ENCODE results near the gene TCAF1. TPM values are rescaled to one million over a fixed set of nuclear protein-coding genes. Genes with fewer than 3 reads are reported as not detected.
A peak's percentile ranks its signal among the peaks of the same experiment; 100 is the strongest.
"Not testable (repeated sequence)": the region's sequence is repeated elsewhere in the genome, so short reads cannot be mapped to it uniquely, and the experiment has no call there.

TCAF1 gene
- total RNA-seq, 1 donor from 2014 or later = 268 TPM

DNA sequence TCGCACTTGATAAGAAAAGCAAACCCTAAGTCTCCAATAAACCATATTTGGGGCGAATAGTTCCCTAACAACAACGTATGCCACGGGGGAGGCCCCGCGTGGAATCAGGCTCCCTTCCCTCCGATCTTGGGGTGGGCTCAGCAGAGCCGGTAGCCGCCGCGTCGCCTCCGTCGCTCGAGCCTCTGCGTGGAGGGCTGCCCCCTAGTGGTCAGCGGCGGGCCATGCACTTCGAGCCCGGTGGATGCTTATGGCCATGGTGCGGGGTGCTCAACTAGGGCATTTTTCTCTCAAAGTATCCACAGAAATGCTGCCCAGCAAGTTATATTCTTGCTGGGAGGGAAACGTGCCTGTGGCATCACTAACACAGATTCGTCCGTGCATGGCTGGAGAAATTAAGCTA lies 64.8 kb downstream of the TCAF1 start:
- H3K36me3 Mint-ChIP-seq (ENCODE audit: unreplicated experiment); H3K27me3 Mint-ChIP-seq (ENCODE audit: unreplicated experiment); H3K4me1 Mint-ChIP-seq (ENCODE audit: low read depth, unreplicated experiment); H3K27ac Mint-ChIP-seq (ENCODE audit: unreplicated experiment); H3K9me3 Mint-ChIP-seq (ENCODE audit: unreplicated experiment); H3K4me3 Mint-ChIP-seq (ENCODE audit: unreplicated experiment): not testable (repeated sequence)
- peak; percentile 63 for TF ChIP-seq CTCF (IDR thresholded peaks at IDR 0.05; ENCODE audit: partially characterized antibody, unreplicated experiment)
- DNase-seq = peak; percentile 99

- not testable (repeated sequence) for H3K9me3 Mint-ChIP-seq (ENCODE audit: unreplicated experiment); H3K4me1 Mint-ChIP-seq (ENCODE audit: low read depth, unreplicated experiment); H3K36me3 Mint-ChIP-seq (ENCODE audit: unreplicated experiment); H3K27me3 Mint-ChIP-seq (ENCODE audit: unreplicated experiment); H3K27ac Mint-ChIP-seq (ENCODE audit: unreplicated experiment)
- DNase-seq = peak; percentile 96
- peak overlapping the region; percentile 71 for H3K4me3 Mint-ChIP-seq (ENCODE audit: unreplicated experiment)
Measured at GRCh38 chr7:143836622-143837021, 65.4 kb downstream of the TCAF1 start.

GRCh38 chr7:143836088-143836487 lies 65.9 kb downstream of the TCAF1 start:
- not testable (repeated sequence) for H3K27me3 Mint-ChIP-seq (ENCODE audit: unreplicated experiment); H3K36me3 Mint-ChIP-seq (ENCODE audit: unreplicated experiment); DNase-seq; H3K4me3 Mint-ChIP-seq (ENCODE audit: unreplicated experiment); H3K4me1 Mint-ChIP-seq (ENCODE audit: low read depth, unreplicated experiment); H3K27ac Mint-ChIP-seq (ENCODE audit: unreplicated experiment); H3K9me3 Mint-ChIP-seq (ENCODE audit: unreplicated experiment)

- DNase-seq; H3K36me3 Mint-ChIP-seq (ENCODE audit: unreplicated experiment); H3K9me3 Mint-ChIP-seq (ENCODE audit: unreplicated experiment); H3K4me3 Mint-ChIP-seq (ENCODE audit: unreplicated experiment); H3K4me1 Mint-ChIP-seq (ENCODE audit: low read depth, unreplicated experiment); H3K27me3 Mint-ChIP-seq (ENCODE audit: unreplicated experiment); H3K27ac Mint-ChIP-seq (ENCODE audit: unreplicated experiment): not testable (repeated sequence)
Measured at GRCh38 chr7:143826578-143826977, 75.4 kb downstream of the TCAF1 start.

GRCh38 chr7:143824295-143825135 lies 77.5 kb downstream of the TCAF1 start:
- not testable (repeated sequence) for H3K4me1 Mint-ChIP-seq (ENCODE audit: low read depth, unreplicated experiment); H3K9me3 Mint-ChIP-seq (ENCODE audit: unreplicated experiment)

GRCh38 chr7:143823634-143824294 lies 78.2 kb downstream of the TCAF1 start:
- not testable (repeated sequence) for H3K9me3 Mint-ChIP-seq (ENCODE audit: unreplicated experiment); H3K27me3 Mint-ChIP-seq (ENCODE audit: unreplicated experiment); DNase-seq; H3K36me3 Mint-ChIP-seq (ENCODE audit: unreplicated experiment); H3K4me3 Mint-ChIP-seq (ENCODE audit: unreplicated experiment); H3K27ac Mint-ChIP-seq (ENCODE audit: unreplicated experiment); H3K4me1 Mint-ChIP-seq (ENCODE audit: low read depth, unreplicated experiment)

More at GRCh38 chr7:143824295-143825135, 77.5 kb downstream of the TCAF1 start:
- not testable (repeated sequence) for H3K27ac Mint-ChIP-seq (ENCODE audit: unreplicated experiment); DNase-seq; H3K4me3 Mint-ChIP-seq (ENCODE audit: unreplicated experiment); H3K27me3 Mint-ChIP-seq (ENCODE audit: unreplicated experiment); H3K36me3 Mint-ChIP-seq (ENCODE audit: unreplicated experiment)

GRCh38 chr7:143821392-143822277 lies 80.3 kb downstream of the TCAF1 start:
- H3K27me3 Mint-ChIP-seq (ENCODE audit: unreplicated experiment); H3K36me3 Mint-ChIP-seq (ENCODE audit: unreplicated experiment); DNase-seq; H3K9me3 Mint-ChIP-seq (ENCODE audit: unreplicated experiment); H3K4me3 Mint-ChIP-seq (ENCODE audit: unreplicated experiment); H3K27ac Mint-ChIP-seq (ENCODE audit: unreplicated experiment); H3K4me1 Mint-ChIP-seq (ENCODE audit: low read depth, unreplicated experiment): not testable (repeated sequence)

DNA sequence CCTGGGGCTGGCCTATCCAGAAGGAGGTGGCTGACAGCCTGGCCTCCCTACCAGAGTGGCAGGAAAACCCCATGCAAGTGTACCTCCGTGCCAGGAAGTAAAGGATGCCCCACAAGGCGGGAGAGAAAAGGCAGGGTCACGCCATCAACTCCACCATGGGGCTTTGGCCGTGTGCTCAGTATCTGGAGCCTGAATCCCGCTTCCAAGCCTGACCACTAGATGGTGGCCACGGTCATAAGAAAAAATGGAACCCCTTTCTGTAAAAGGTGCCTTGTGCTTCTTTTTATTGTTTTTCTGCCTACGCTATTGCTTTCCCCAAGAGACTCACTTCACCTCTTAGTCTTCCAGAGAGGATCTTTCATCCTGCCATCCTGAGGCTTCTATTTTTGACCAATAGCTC lies 84.1 kb downstream of the TCAF1 start:
- not testable (repeated sequence) for DNase-seq; H3K27me3 Mint-ChIP-seq (ENCODE audit: unreplicated experiment); H3K9me3 Mint-ChIP-seq (ENCODE audit: unreplicated experiment); H3K27ac Mint-ChIP-seq (ENCODE audit: unreplicated experiment); H3K4me1 Mint-ChIP-seq (ENCODE audit: low read depth, unreplicated experiment); H3K36me3 Mint-ChIP-seq (ENCODE audit: unreplicated experiment); H3K4me3 Mint-ChIP-seq (ENCODE audit: unreplicated experiment)

DNA sequence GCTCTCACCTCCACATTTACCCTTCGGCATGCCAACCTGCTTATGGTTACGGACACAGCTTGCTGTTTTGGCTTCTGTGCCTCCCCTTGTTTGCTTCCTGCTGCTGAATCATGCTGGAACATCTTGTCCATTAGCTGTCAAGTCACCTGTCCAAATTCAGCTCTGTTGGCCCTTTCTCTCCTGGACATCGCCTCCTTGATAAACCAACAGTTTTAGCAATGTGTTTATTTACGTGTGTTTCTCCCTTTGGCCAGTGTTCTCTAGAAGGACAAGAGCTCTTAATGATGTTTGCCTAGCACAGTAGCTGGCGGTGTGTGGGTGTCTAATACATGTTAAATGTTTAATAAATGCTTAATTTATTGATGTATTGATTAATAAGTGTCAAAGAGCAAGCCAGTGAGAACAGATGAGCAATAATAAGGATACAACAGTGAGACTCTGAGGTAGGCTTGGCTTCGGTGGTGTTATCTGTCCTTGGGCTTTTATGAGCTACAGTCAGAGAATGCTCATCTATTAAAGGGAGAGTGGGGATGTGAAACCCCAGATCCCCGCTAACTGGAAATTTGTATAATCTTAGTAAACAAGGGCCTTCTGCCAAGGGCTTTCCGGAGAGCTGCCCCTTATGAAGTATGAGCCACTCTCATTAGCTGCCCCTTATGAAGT lies 85.4 kb downstream of the TCAF1 start:
- H3K27ac Mint-ChIP-seq (ENCODE audit: unreplicated experiment); DNase-seq; H3K4me1 Mint-ChIP-seq (ENCODE audit: low read depth, unreplicated experiment); H3K4me3 Mint-ChIP-seq (ENCODE audit: unreplicated experiment); H3K27me3 Mint-ChIP-seq (ENCODE audit: unreplicated experiment); H3K9me3 Mint-ChIP-seq (ENCODE audit: unreplicated experiment); H3K36me3 Mint-ChIP-seq (ENCODE audit: unreplicated experiment): not testable (repeated sequence)

DNA sequence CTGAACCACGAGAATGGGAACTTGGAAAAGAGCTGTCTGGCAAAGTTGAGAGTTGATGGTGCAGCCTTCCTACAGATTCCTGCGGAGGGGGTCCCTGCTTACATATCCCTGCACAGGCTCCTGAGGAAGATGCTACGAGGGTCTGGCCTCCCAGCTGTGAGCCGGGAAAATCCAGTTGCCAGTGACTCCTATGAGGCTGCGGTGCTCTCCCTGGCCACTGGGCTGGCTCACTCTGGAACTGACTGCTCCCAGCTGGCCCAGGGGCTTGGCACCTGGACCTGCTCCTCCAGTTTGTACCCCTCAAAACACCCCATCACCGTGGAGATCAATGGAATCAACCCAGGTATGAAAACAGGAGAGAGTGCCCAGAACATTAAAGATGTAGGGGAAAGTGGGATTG lies 91.3 kb downstream of the TCAF1 start:
- not testable (repeated sequence) for H3K27me3 Mint-ChIP-seq (ENCODE audit: unreplicated experiment); H3K4me3 Mint-ChIP-seq (ENCODE audit: unreplicated experiment); DNase-seq; H3K4me1 Mint-ChIP-seq (ENCODE audit: low read depth, unreplicated experiment); H3K36me3 Mint-ChIP-seq (ENCODE audit: unreplicated experiment); H3K27ac Mint-ChIP-seq (ENCODE audit: unreplicated experiment); H3K9me3 Mint-ChIP-seq (ENCODE audit: unreplicated experiment)
